K562 (cell line): Measurements from ENCODE around the gene PRKAR1B. TPM values are rescaled to one million over a fixed set of nuclear protein-coding genes. Genes with fewer than 3 reads are reported as not detected.

Experiments used
- ATAC-seq: fragments of 200-7000 bp; cut with Tn5 transposase; 3 replicates; pipeline ENCODE4 v1.9.1; 2020; ENCODE audit warnings: moderate library complexity
- BruUV-seq: library from RNA; stranded (reverse); fragments of 400-500 nt; replicated peaks from 2 replicates; lab custom pipeline; 2021; lab: Mats Ljungman, UMichigan
- CTCF ChIA-PET: fragments of 300-600 bp; formaldehyde crosslinking; extraction: SDS; loops from one replicate; lab custom pipeline; 2021; ENCODE audit warnings: low intra/inter-chr PET ratio; lab: Yijun Ruan, JAX
- POLR2A ChIA-PET: fragments of 300-600, 350-650 bp; sonication (Branson Sonifier 250); formaldehyde crosslinking; extraction: SDS; loops from one replicate; lab custom pipeline; 2021; ENCODE audit warnings: antibody characterized with exemption, inconsistent platforms; lab: Yijun Ruan, JAX
- DNase-seq, 4 experiments: peaks; one replicate each; pipeline versions ENCODE4 v3.0.0 to v3.0.0-alpha.2; 2011 to 2018; ENCODE audit warnings: low spot score in 3 of 4, mixed read lengths in 3 of 4; ENCODE audit errors: extremely low read depth in 1 of 4
- FAIRE-seq: peaks from 2 replicates; lab custom pipeline; 2011; peaks lifted over from hg19 to GRCh38; lab: Jason Lieb, UNC
- H2AFZ ChIP-seq: 2 replicates; pipeline ENCODE4 v1.6.0; 2011; ENCODE audit warnings: low read depth, low read length, control low read depth, inconsistent platforms
- H3K27ac ChIP-seq: fragments of 200-600 bp; 3 replicates; pipeline ENCODE4 v1.8.0; 2011; ENCODE audit warnings: low read depth, mild to moderate bottlenecking, control low read depth, inconsistent platforms, low read length, moderate library complexity, mixed read lengths; ENCODE audit errors: extremely low read depth
- H3K27me3 ChIP-seq, 2 experiments: fragments of 300-600 bp in 1 of 2; 2 replicates in 1 of 2; 3 replicates in 1 of 2; pipeline versions ENCODE4 v1.6.0 to v1.8.0; 2011; ENCODE audit warnings: inconsistent platforms in 2 of 2, low read length in 2 of 2, mild to moderate bottlenecking in 1 of 2, mixed read lengths in 1 of 2, moderate library complexity in 1 of 2; ENCODE audit not compliant: control insufficient read depth in 2 of 2, insufficient read depth in 2 of 2
- H3K36me3 ChIP-seq: fragments of 300-600 bp; 3 replicates; pipeline ENCODE4 v1.8.0; 2011; ENCODE audit warnings: mild to moderate bottlenecking, low read length, inconsistent platforms; ENCODE audit not compliant: control insufficient read depth, insufficient read depth
- H3K4me1 ChIP-seq, 2 experiments: fragments of 200-600 bp in 1 of 2; replicated peaks in 1 of 2; 2 replicates in 1 of 2; 3 replicates in 1 of 2; pipeline versions ENCODE4 v1.5.1 to v1.8.0; 2011; ENCODE audit warnings: inconsistent platforms in 2 of 2, low read length in 2 of 2, mild to moderate bottlenecking in 1 of 2, mixed read lengths in 1 of 2, moderate library complexity in 1 of 2; ENCODE audit not compliant: control insufficient read depth in 2 of 2, insufficient read depth in 2 of 2
- H3K4me2 ChIP-seq: 2 replicates; pipeline ENCODE4 v1.6.1; 2011; ENCODE audit warnings: low read length, control low read depth, inconsistent platforms, mixed read lengths; ENCODE audit not compliant: insufficient read depth
- H3K4me3 ChIP-seq: fragments of 200-600 bp; sonication (generic), shearing (Covaris generic); 2 replicates; pipeline ENCODE4 v1.5.1; 2016; ENCODE audit warnings: control low read depth, inconsistent platforms
- H3K79me2 ChIP-seq: fragments of 200-600 bp; 3 replicates; pipeline ENCODE4 v1.8.0; 2011; ENCODE audit warnings: low read length, inconsistent platforms; ENCODE audit not compliant: control insufficient read depth, insufficient read depth
- H3K9ac ChIP-seq, 2 experiments: 2 replicates each; pipeline versions ENCODE4 v1.6.0 to v1.6.1; 2011; ENCODE audit warnings: low read depth in 2 of 2, low read length in 2 of 2, control low read depth in 1 of 2, inconsistent platforms in 1 of 2, mild to moderate bottlenecking in 1 of 2, mixed read lengths in 1 of 2; ENCODE audit not compliant: insufficient read depth in 1 of 2
- H3K9me1 ChIP-seq: one replicate; pipeline ENCODE4 v1.6.0; 2011; ENCODE audit warnings: inconsistent platforms, mild to moderate bottlenecking, low read length, moderate library complexity; ENCODE audit not compliant: control insufficient read depth, insufficient read depth
- H3K9me3 ChIP-seq: replicated peaks from 2 replicates; pipeline ENCODE4 v1.5.1; 2011; ENCODE audit warnings: low read depth, low read length, inconsistent platforms; ENCODE audit not compliant: control insufficient read depth, insufficient read depth
- H4K20me1 ChIP-seq: replicated peaks from 2 replicates; pipeline ENCODE4 v1.6.1; 2011; ENCODE audit warnings: low read length, inconsistent platforms, mixed read lengths; ENCODE audit not compliant: control insufficient read depth, insufficient read depth
- BCLAF1 ChIP-seq, 2 experiments: fragments of 450-650 bp in 1 of 2; IDR thresholded peaks; 2 replicates each; pipeline ENCODE4 v1.6.1; 2011 to 2017; ENCODE audit warnings: low read depth in 2 of 2, antibody characterized with exemption in 1 of 2, borderline replicate concordance in 1 of 2, low read length in 1 of 2, mild to moderate bottlenecking in 1 of 2, mixed read lengths in 1 of 2; ENCODE audit not compliant: control insufficient read depth in 1 of 2
- CBFA2T3 ChIP-seq: fragments of 450-650 bp; IDR thresholded peaks from 2 replicates; pipeline ENCODE4 v1.6.1; 2017
- CEBPB ChIP-seq: fragments of 450-650 bp; IDR thresholded peaks from 2 replicates; pipeline ENCODE4 v1.6.1; 2016; ENCODE audit warnings: missing genetic modification characterization, missing compliant biosample characterization
- KAT8 ChIP-seq: fragments of 450-650 bp; IDR thresholded peaks from 2 replicates; pipeline ENCODE4 v1.6.1; 2016; ENCODE audit warnings: low read depth, mild to moderate bottlenecking
- MXD1 ChIP-seq: fragments of 250-450 bp; sonication (Bioruptor Pico); IDR thresholded peaks from 2 replicates; pipeline ENCODE4 v1.8.0; 2021; ENCODE audit warnings: borderline replicate concordance, mild to moderate bottlenecking, moderate library complexity; ENCODE audit not compliant: poor library complexity, severe bottlenecking
- NR2F6 ChIP-seq: fragments of 450-650 bp; formaldehyde crosslinking; IDR thresholded peaks from 2 replicates; pipeline ENCODE4 v1.4.0; 2020; ENCODE audit warnings: mild to moderate bottlenecking
- PML ChIP-seq: IDR thresholded peaks from 2 replicates; pipeline ENCODE4 v1.6.1; 2012; ENCODE audit warnings: low read length, inconsistent platforms
- XRCC5 ChIP-seq: fragments of 200-400 bp; formaldehyde crosslinking; IDR thresholded peaks from 2 replicates; pipeline ENCODE4 v1.6.1; 2017; ENCODE audit warnings: low read depth, mild to moderate bottlenecking, low read length
- ZBTB8A ChIP-seq: fragments of 450-650 bp; IDR thresholded peaks from 2 replicates; pipeline ENCODE4 v1.6.1; 2018; ENCODE audit warnings: mild to moderate bottlenecking, moderate library complexity; ENCODE audit not compliant: partially characterized antibody
- ZKSCAN3 ChIP-seq: fragments of 250-450 bp; sonication (Bioruptor Pico); IDR thresholded peaks from 2 replicates; pipeline ENCODE4 v1.4.0; 2020
- WGBS: fragments of 100-300 bp; shearing (Covaris generic); methylation state at CpG from one replicate; pipeline ENCODE4 v1.1.6; 2016; ENCODE audit warnings: low coverage, mixed read lengths; ENCODE audit not compliant: insufficient coverage; ENCODE audit errors: missing lambda C conversion rate; 5-methylcytosine and 5-hydroxymethylcytosine counted together
- in situ Hi-C: fragments of 300-500 bp; cut with MboI; formaldehyde crosslinking; loops from 4 replicates; pipeline ENCODE4 v1.15.0; 2018; ENCODE audit warnings: inconsistent platforms, mixed read lengths
- intact Hi-C: fragments of 100-400 bp; cut with micrococcal nuclease; formaldehyde crosslinking; loops from 2 replicates; pipeline ENCODE4 v1.14.2; 2022
- polyA plus RNA-seq, 8 experiments: library from polyadenylated mRNA; depleted of rRNA in 4 of 8; stranded (reverse) in 5 of 8; unstranded in 3 of 8; fragments of >200 nt; fragmentation: Nextera tagmentation in 2 of 8; fragmentation: Illumina TruSeq in 1 of 8; extraction: Ambion mirVana in 2 of 8; extraction: Trizol in 1 of 8; gene quantifications; 2 replicates each; pipeline versions ENCODE4 v1.2.1 to v1.2.3, GENCODE V29; 2011 to 2014; ENCODE audit warnings: inconsistent platforms in 1 of 8, missing spikeins in 1 of 8
- total RNA-seq, 7 experiments: library from RNA; depleted of rRNA in 6 of 7; stranded (reverse); fragments of >200 nt in 6 of 7; fragmentation: Illumina TruSeq in 2 of 7; extraction: Trizol in 2 of 7; gene quantifications; 2 replicates each; pipeline versions ENCODE4 v1.2.1 to v1.2.3, GENCODE V29; 2011 to 2021; ENCODE audit warnings: low replicate concordance in 1 of 7

Gene PRKAR1B
- total and polyA plus RNA-seq, 9 of the 15 experiments (the other 6 are each of a cell fraction or from before 2014, with no cell fraction given), result 0.99 to 30.5 (median 12.7) TPM

- Histone ChIP-seq H3K4me1 (peaks cover 0 to 5% of the 10 kb centered on the region in 2 experiments; a peak in 1 of 5 replicates), H3K4me2 (no peak overlapping the region), H4K20me1 (no peaks in the 10 kb centered on the region), H3K36me3 (no peaks in the 10 kb centered on the region), H2AFZ (no peak overlapping the region), H3K79me2 (no peaks in the 10 kb centered on the region)
- in situ Hi-C loops, result no loop called here
- FAIRE-seq, result no peak
- BruUV-seq, result no TSS peak
- TF ChIP-seq CBFA2T3 (no peak), BCLAF1 (IDR thresholded peaks at IDR 0.05; ENCODE audit: borderline replicate concordance in 1 of 2, control insufficient read depth in 1 of 2, low read depth in 2 of 2, low read length in 1 of 2) (no peak), NR2F6 (CRISPR knock-in tag) (no peak), XRCC5 (no peak), PML (no peak), CEBPB (tag) (no peak), ZBTB8A (no peak), ZKSCAN3 (CRISPR knock-in tag) (no peak), MXD1 (CRISPR knock-in tag) (no peak), KAT8 (no peak)
- TF ChIP-seq, all 486 proteins: peak for 0
- intact Hi-C loops, result no loop called here
- Histone ChIP-seq H3K9ac (no peak overlapping the region), H3K4me3 (no peak overlapping the region), H3K9me1 (no peaks in the 10 kb centered on the region), H3K27ac (no peak overlapping the region), H3K27me3 (no peaks in the 10 kb centered on the region), H3K9me3 (no peaks in the 10 kb centered on the region)
- no peak for ATAC-seq
- DNase-seq, result no peak
- 69% methylated on average over 8 of the region's 11 CpGs for WGBS
- ChIA-PET CTCF (no interaction called here), POLR2A (no interaction called here)
Observed at GRCh38 chr7:646951-647350, 80.1 kb downstream of the PRKAR1B start.
